OCI-LY7 (cell line): ENCODE data around the gene L3MBTL1. TPM values are rescaled to one million over a fixed set of nuclear protein-coding genes. Genes with fewer than 3 reads are reported as not detected.

Source experiments
- BruUV-seq: library from RNA; stranded (reverse); fragments of 400-500 nt; replicated peaks from 2 replicates; lab custom pipeline; 2021; lab: Mats Ljungman, UMichigan
- CTCF ChIA-PET: fragments of 300-600 bp; sonication (Branson Sonifier 250); formaldehyde crosslinking; loops from one replicate; lab custom pipeline; 2022; ENCODE audit warnings: antibody characterized with exemption; ENCODE audit not compliant: unreplicated experiment; lab: Charles Lee
- POLR2A ChIA-PET: fragments of 300-600 bp; sonication (Branson Sonifier 250); formaldehyde crosslinking; loops from one replicate; lab custom pipeline; 2022; ENCODE audit warnings: antibody characterized with exemption; lab: Charles Lee
- DNase-seq: peaks from one replicate; pipeline ENCODE4 v3.0.0-alpha.2; 2015; ENCODE audit warnings: low spot score
- H2AFZ ChIP-seq: fragments of 200-600 bp; sonication (generic), shearing (Covaris generic); 2 replicates; pipeline ENCODE4 v1.6.1; 2014; ENCODE audit warnings: mild to moderate bottlenecking, antibody characterized with exemption, low read length, moderate library complexity
- H3K27ac ChIP-seq: fragments of 200-600 bp; sonication (generic); 2 replicates; pipeline ENCODE4 v1.5.1; 2014; ENCODE audit warnings: mixed run types, low read depth, mild to moderate bottlenecking, moderate library complexity, low read length, inconsistent platforms; ENCODE audit not compliant: poor library complexity, severe bottlenecking
- H3K36me3 ChIP-seq: fragments of 200-600 bp; sonication (generic); 2 replicates; pipeline ENCODE4 v1.6.1; 2014; ENCODE audit warnings: mild to moderate bottlenecking, antibody characterized with exemption, low read length, moderate library complexity, mixed read lengths; ENCODE audit not compliant: insufficient read depth
- H3K4me1 ChIP-seq: fragments of 200-600 bp; sonication (generic); 2 replicates; pipeline ENCODE4 v1.5.1; 2014; ENCODE audit warnings: mild to moderate bottlenecking, low read length; ENCODE audit not compliant: insufficient read depth, poor library complexity, severe bottlenecking
- H3K4me2 ChIP-seq: fragments of 200-600 bp; sonication (generic); 2 replicates; pipeline ENCODE4 v1.6.1; 2014; ENCODE audit warnings: mild to moderate bottlenecking, low read length
- H3K4me3 ChIP-seq: fragments of 200-600 bp; sonication (generic); 2 replicates; pipeline ENCODE4 v1.5.1; 2014; ENCODE audit warnings: mild to moderate bottlenecking, low read depth, low read length; ENCODE audit not compliant: poor library complexity, severe bottlenecking
- H3K79me2 ChIP-seq: fragments of 200-600 bp; sonication (generic); 2 replicates; pipeline ENCODE4 v1.6.1; 2016; ENCODE audit warnings: low read depth, mild to moderate bottlenecking, low read length, moderate library complexity, mixed read lengths; ENCODE audit not compliant: insufficient read depth
- H3K9me2 ChIP-seq: fragments of 200-600 bp; sonication (generic); 2 replicates; pipeline ENCODE4 v1.6.1; 2016; ENCODE audit warnings: mild to moderate bottlenecking, low read length, mixed read lengths; ENCODE audit not compliant: insufficient read depth
- H3K9me3 ChIP-seq: fragments of 200-600 bp; sonication (generic); 2 replicates; pipeline ENCODE4 v1.6.1; 2014; ENCODE audit warnings: mild to moderate bottlenecking, mixed run types, low read length, mixed read lengths
- H4K20me1 ChIP-seq: fragments of 200-600 bp; sonication (generic); 2 replicates; pipeline ENCODE4 v1.6.1; 2014; ENCODE audit warnings: mild to moderate bottlenecking, antibody characterized with exemption, low read length, moderate library complexity, mixed read lengths; ENCODE audit not compliant: insufficient read depth
- CTCF ChIP-seq: fragments of 200-600 bp; sonication (generic); conservative IDR thresholded peaks from 2 replicates; pipeline ENCODE4 v1.5.1; 2014; ENCODE audit warnings: mild to moderate bottlenecking, antibody characterized with exemption, low read length, moderate library complexity, mixed read lengths
- EZH2phosphoT487 ChIP-seq: fragments of 200-600 bp; sonication (generic); IDR thresholded peaks from 2 replicates; pipeline ENCODE4 v1.6.1; 2018; ENCODE audit warnings: low read depth, borderline replicate concordance, mild to moderate bottlenecking, mixed run types, antibody characterized with exemption, low read length, moderate library complexity, mixed read lengths
- intact Hi-C: fragments of 100-400 bp; cut with micrococcal nuclease; formaldehyde crosslinking; loops from one replicate; pipeline ENCODE4 v1.10.0; 2022; ENCODE audit not compliant: unreplicated experiment
- total RNA-seq, 2 experiments: library from RNA; depleted of rRNA in 1 of 2; stranded (reverse); fragments of >200 nt in 1 of 2; shearing (Covaris generic) in 1 of 2; gene quantifications; 2 replicates each; pipeline ENCODE4 v1.2.3, GENCODE V29; 2014 to 2022

Gene L3MBTL1
- total RNA-seq, 2 experiments from 2014 or later, result 22.4 to 27.8 TPM

GRCh38 chr20:43511879-43512278, 4.4 kb downstream of the L3MBTL1 start:
- no peak for DNase-seq
- no TSS peak for BruUV-seq
- peaks cover 6% of the 10 kb centered on the region; the same call in 1 of the 2 replicates for H3K79me2 ChIP-seq
- H3K9me2 ChIP-seq, result no peaks in the 10 kb centered on the region
- TF ChIP-seq EZH2phosphoT487 (no peak), CTCF (no peak)
- no peak overlapping the region for H2AFZ ChIP-seq
- peaks cover 14% of the 10 kb centered on the region for H3K4me1 ChIP-seq
- ChIA-PET CTCF (no interaction called here), POLR2A (no interaction called here)
- H3K4me3 ChIP-seq, result no peak overlapping the region
- no peaks in the 10 kb centered on the region for H3K9me3 ChIP-seq
- H3K4me2 ChIP-seq, result no peak overlapping the region
- H3K36me3 ChIP-seq, result no peaks in the 10 kb centered on the region
- no peak overlapping the region for H3K27ac ChIP-seq
- H4K20me1 ChIP-seq, result no peaks in the 10 kb centered on the region
- intact Hi-C loops, result no loop called here

- no peaks in the 10 kb centered on the region for H3K9me2 ChIP-seq
- H4K20me1 ChIP-seq, result no peaks in the 10 kb centered on the region
- H2AFZ ChIP-seq, result peak overlapping the region; percentile 59; the same call in 1 of the 2 replicates
- peaks cover 6% of the 10 kb centered on the region; the same call in 1 of the 2 replicates for H3K79me2 ChIP-seq
- H3K36me3 ChIP-seq, result peaks cover 10% of the 10 kb centered on the region
- peaks cover 14% of the 10 kb centered on the region for H3K4me1 ChIP-seq
- TF ChIP-seq EZH2phosphoT487 (no peak), CTCF (no peak)
- POLR2A ChIA-PET, result interaction anchor here (2.4 kb wide), 1 partner anchor 56 kb away, joined by 13 read pairs; the partner anchor contains the start of gene SRSF6
- BruUV-seq, result no TSS peak
- no peaks in the 10 kb centered on the region for H3K9me3 ChIP-seq
- no peak for DNase-seq
- peak overlapping the region; percentile 63 for H3K4me2 ChIP-seq
- peak overlapping the region; percentile 70 for H3K4me3 ChIP-seq
- CTCF ChIA-PET, result no interaction called here
- intact Hi-C loops, result no loop called here
- H3K27ac ChIP-seq, result no peak overlapping the region
Observed at GRCh38 chr20:43513372-43513930, 6.0 kb downstream of the L3MBTL1 start.
